Endothelial cell of umbilical vein (primary cell): ENCODE results near the gene PTGER2. TPM values are rescaled to one million over a fixed set of nuclear protein-coding genes. Genes with fewer than 3 reads are reported as not detected.

Experiments
- BruUV-seq: library from RNA; stranded (reverse); fragments of 400-500 nt; replicated peaks from 2 replicates; lab custom pipeline; 2021; lab: Mats Ljungman, UMichigan
- CTCF ChIA-PET: fragments of 300-600, 350-600 bp; sonication (Branson Sonifier 250); formaldehyde crosslinking; loops from one replicate; lab custom pipeline; 2021; ENCODE audit warnings: antibody characterized with exemption, inconsistent platforms; lab: Charles Lee
- POLR2A ChIA-PET: fragments of 300-600, 350-600 bp; sonication (Branson Sonifier 250); formaldehyde crosslinking; loops from one replicate; lab custom pipeline; 2021; ENCODE audit warnings: antibody characterized with exemption, inconsistent platforms; lab: Charles Lee
- DNase-seq: peaks from one replicate; pipeline ENCODE4 v3.0.0-alpha.2; 2011; ENCODE audit warnings: low read depth, low spot score
- FAIRE-seq: peaks from 2 replicates; lab custom pipeline; 2011; peaks lifted over from hg19 to GRCh38; lab: Jason Lieb, UNC
- H2AFZ ChIP-seq: 2 replicates; pipeline ENCODE4 v1.6.0; 2012; ENCODE audit warnings: low read depth, low read length, control low read depth, inconsistent platforms
- H3K27ac ChIP-seq: 2 replicates; pipeline ENCODE4 v1.5.1; 2011; ENCODE audit warnings: low read depth, mild to moderate bottlenecking, control low read depth, low read length, moderate library complexity; ENCODE audit not compliant: insufficient read depth
- H3K27me3 ChIP-seq, 2 experiments: 2 replicates each; pipeline versions ENCODE4 v1.6.0 to v1.6.1; 2011; ENCODE audit warnings: low read length in 2 of 2, mixed read lengths in 1 of 2; ENCODE audit not compliant: control insufficient read depth in 2 of 2, insufficient read depth in 2 of 2
- H3K36me3 ChIP-seq, 2 experiments: 2 replicates in 1 of 2; 3 replicates in 1 of 2; pipeline ENCODE4 v1.5.1; 2011; ENCODE audit warnings: low read length in 2 of 2, mild to moderate bottlenecking in 1 of 2, moderate library complexity in 1 of 2; ENCODE audit not compliant: control insufficient read depth in 2 of 2, insufficient read depth in 2 of 2; ENCODE audit errors: extremely low read depth in 1 of 2
- H3K4me1 ChIP-seq: 3 replicates; pipeline ENCODE4 v1.5.1; 2011; ENCODE audit warnings: mild to moderate bottlenecking, low read length; ENCODE audit not compliant: control insufficient read depth, insufficient read depth; ENCODE audit errors: extremely low read depth
- H3K4me2 ChIP-seq: 2 replicates; pipeline ENCODE4 v1.6.1; 2011; ENCODE audit warnings: low read length, control low read depth, mixed read lengths; ENCODE audit not compliant: insufficient read depth
- H3K4me3 ChIP-seq, 3 experiments: fragments of 200-600 bp in 1 of 3; sonication (generic), shearing (Covaris generic) in 1 of 3; replicated peaks in 1 of 3; 2 replicates each; pipeline ENCODE4 v1.5.1; 2011 to 2016; ENCODE audit warnings: control low read depth in 3 of 3, low read length in 3 of 3, mild to moderate bottlenecking in 2 of 3, inconsistent platforms in 1 of 3, low read depth in 1 of 3, moderate library complexity in 1 of 3; ENCODE audit not compliant: insufficient read depth in 1 of 3
- H3K79me2 ChIP-seq: 2 replicates; pipeline ENCODE4 v1.6.0; 2012; ENCODE audit warnings: low read length, inconsistent platforms; ENCODE audit not compliant: control insufficient read depth, insufficient read depth
- H3K9ac ChIP-seq: replicated peaks from 2 replicates; pipeline ENCODE3; 2011; ENCODE audit warnings: low read length, control low read depth; ENCODE audit not compliant: insufficient read depth; ENCODE audit errors: extremely low read depth
- H3K9me1 ChIP-seq: replicated peaks from 3 replicates; pipeline ENCODE4 v1.6.0; 2011; ENCODE audit warnings: mild to moderate bottlenecking, low read length; ENCODE audit not compliant: control insufficient read depth, insufficient read depth; ENCODE audit errors: extremely low read depth
- H3K9me3 ChIP-seq: replicated peaks from 2 replicates; pipeline ENCODE4 v1.5.1; 2012; ENCODE audit warnings: low read length, inconsistent platforms; ENCODE audit not compliant: control insufficient read depth, insufficient read depth
- H4K20me1 ChIP-seq: replicated peaks from 2 replicates; pipeline ENCODE3; 2011; ENCODE audit warnings: mild to moderate bottlenecking, low read length; ENCODE audit not compliant: control insufficient read depth, insufficient read depth; ENCODE audit errors: extremely low read depth
- CTCF ChIP-seq, 2 donors: IDR thresholded peaks; 1 replicate in 1 of 2; 2 replicates in 1 of 2; pipeline ENCODE4 v1.5.1; 2011; ENCODE audit warnings: low read length in 2 of 2, mild to moderate bottlenecking in 2 of 2, moderate library complexity in 2 of 2, control low read depth in 1 of 2, inconsistent platforms in 1 of 2, low read depth in 1 of 2; ENCODE audit not compliant: insufficient read depth in 1 of 2; ENCODE audit errors: extremely low read depth in 1 of 2
- EZH2 ChIP-seq: IDR thresholded peaks from 2 replicates; pipeline ENCODE4 v1.6.1; 2012; ENCODE audit warnings: borderline replicate concordance, low read depth, mild to moderate bottlenecking, moderate library complexity, low read length, inconsistent platforms; ENCODE audit not compliant: severe bottlenecking
- FOS ChIP-seq: IDR thresholded peaks from 2 replicates; pipeline ENCODE4 v1.6.1; 2011; ENCODE audit warnings: mild to moderate bottlenecking, low read length, moderate library complexity, borderline replicate concordance; ENCODE audit not compliant: insufficient read depth
- GATA2 ChIP-seq: IDR thresholded peaks from 2 replicates; pipeline ENCODE4 v1.7.0; 2011; ENCODE audit warnings: low read depth, mild to moderate bottlenecking, moderate library complexity, mixed read lengths, low read length; ENCODE audit not compliant: insufficient read length, insufficient read depth
- JUN ChIP-seq: IDR thresholded peaks from 2 replicates; pipeline ENCODE4 v1.6.1; 2011; ENCODE audit warnings: borderline replicate concordance, low read depth; ENCODE audit not compliant: insufficient read length, insufficient read depth
- MAX ChIP-seq: IDR thresholded peaks from 2 replicates; pipeline ENCODE4 v1.6.1; 2011; ENCODE audit not compliant: insufficient read depth, insufficient read length
- MYC ChIP-seq: IDR thresholded peaks from one replicate; pipeline ENCODE4 v1.6.1; 2011; ENCODE audit warnings: mild to moderate bottlenecking, low read depth, low read length
- POLR2A ChIP-seq: IDR thresholded peaks from 2 replicates; pipeline ENCODE4 v1.6.1; 2012; ENCODE audit warnings: low read depth, mild to moderate bottlenecking, control low read depth, low read length
- POLR2AphosphoS5 ChIP-seq: IDR thresholded peaks from 2 replicates; pipeline ENCODE4 v1.6.1; 2012; ENCODE audit warnings: low read depth, mild to moderate bottlenecking, control low read depth, low read length, moderate library complexity; ENCODE audit not compliant: insufficient read depth
- dilution Hi-C: fragments of 300-500 bp; cut with MboI; formaldehyde crosslinking; loops from one replicate; pipeline ENCODE4 v1.15.0; 2019; ENCODE audit warnings: low sequenced_read_pairs; ENCODE audit not compliant: extremely low pct_ligation_motif_present
- intact Hi-C: fragments of 100-400 bp; cut with micrococcal nuclease; formaldehyde crosslinking; loops from one replicate; pipeline ENCODE4 v1.10.0; 2022
- polyA plus RNA-seq, 4 experiments: library from polyadenylated mRNA; depleted of rRNA in 3 of 4; stranded (reverse) in 3 of 4; unstranded in 1 of 4; fragments of >200 nt; gene quantifications; 2 replicates each; pipeline versions ENCODE4 v1.2.1 to v1.2.3, GENCODE V29; 2011 to 2012; ENCODE audit warnings: missing spikeins in 1 of 4
- total RNA-seq: library from RNA; stranded (reverse); gene quantifications from 2 replicates; pipeline ENCODE4 v1.2.3, GENCODE V29; 2021

The PTGER2 gene
- total and polyA plus RNA-seq, 2 donors (not counting 3 experiments of a cell fraction or from before 2014, with no cell fraction given) = not detected

DNA sequence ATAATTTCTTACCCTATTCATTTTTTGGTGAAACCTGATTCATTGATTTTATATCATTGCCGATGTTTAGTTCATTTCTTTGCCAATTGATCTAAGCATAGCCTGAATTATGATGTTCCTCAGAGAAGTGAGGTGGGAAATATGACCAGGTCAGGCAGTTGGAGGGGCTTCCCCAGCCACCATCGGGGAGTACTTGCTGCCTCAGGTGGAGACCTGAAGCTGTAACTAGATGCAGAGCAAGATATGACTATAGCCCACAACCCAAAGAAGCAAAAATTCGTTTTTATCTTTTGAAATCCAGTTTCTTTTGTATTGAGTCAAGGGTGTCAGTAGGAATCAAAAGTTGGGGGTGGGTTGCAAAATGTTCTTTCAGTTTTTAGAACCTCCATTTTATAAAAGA lies 38.7 kb upstream of the PTGER2 start:
- H4K20me1 ChIP-seq = no peaks in the 10 kb centered on the region
- intact Hi-C loops = no loop called here
- dilution Hi-C loops = no loop called here
- H3K9ac ChIP-seq = no peak overlapping the region
- no peaks in the 10 kb centered on the region for H3K9me3 ChIP-seq
- DNase-seq = no peak
- H3K4me3 ChIP-seq = no peak overlapping the region
- H3K36me3 ChIP-seq = no peaks in the 10 kb centered on the region
- no peaks in the 10 kb centered on the region for H3K9me1 ChIP-seq
- BruUV-seq = no TSS peak
- no peak for TF ChIP-seq CTCF (IDR thresholded peaks at IDR 0.05; ENCODE audit: extremely low read depth in 1 of 2, insufficient read depth in 1 of 2, low read depth in 1 of 2, low read length in 2 of 2)
- no peak for TF ChIP-seq JUN
- no peak for TF ChIP-seq GATA2
- TF ChIP-seq FOS = no peak
- TF ChIP-seq MYC = no peak
- no peak for TF ChIP-seq EZH2
- no peak for TF ChIP-seq MAX
- TF ChIP-seq POLR2AphosphoS5 = no peak
- no peak for TF ChIP-seq POLR2A
- FAIRE-seq = no peak
- H3K4me1 ChIP-seq = no peaks in the 10 kb centered on the region
- ChIA-PET POLR2A (no interaction called here), CTCF (no interaction called here)
- H3K4me2 ChIP-seq = no peak overlapping the region
- no peaks in the 10 kb centered on the region for H3K79me2 ChIP-seq
- no peak overlapping the region for H3K27ac ChIP-seq
- H2AFZ ChIP-seq = no peak overlapping the region
- peaks cover 12 to 45% of the 10 kb centered on the region in 2 experiments for H3K27me3 ChIP-seq
